ENCODE measurements around the gene C19orf25.

C19orf25 gene

GRCh38 chr19:1457031-1457739 is 21.8 kb downstream of the C19orf25 start:
- no peak overlapping the region for H3K4me3 ChIP-seq (replicated peaks; ENCODE audit: low read depth, low read length)
- DNase-seq (ENCODE audit: low read depth), result no peak
- TF ChIP-seq CTCF (IDR thresholded peaks at IDR 0.05; ENCODE audit: low read length, missing control alignments), result no peak

GRCh38 chr19:1456121-1456900 is 22.7 kb downstream of the C19orf25 start:
- no peak overlapping the region for H3K4me3 ChIP-seq (replicated peaks; ENCODE audit: low read depth, low read length)
- TF ChIP-seq CTCF (IDR thresholded peaks at IDR 0.05; ENCODE audit: low read length, missing control alignments), result no peak
- DNase-seq (ENCODE audit: low read depth), result no peak

DNA sequence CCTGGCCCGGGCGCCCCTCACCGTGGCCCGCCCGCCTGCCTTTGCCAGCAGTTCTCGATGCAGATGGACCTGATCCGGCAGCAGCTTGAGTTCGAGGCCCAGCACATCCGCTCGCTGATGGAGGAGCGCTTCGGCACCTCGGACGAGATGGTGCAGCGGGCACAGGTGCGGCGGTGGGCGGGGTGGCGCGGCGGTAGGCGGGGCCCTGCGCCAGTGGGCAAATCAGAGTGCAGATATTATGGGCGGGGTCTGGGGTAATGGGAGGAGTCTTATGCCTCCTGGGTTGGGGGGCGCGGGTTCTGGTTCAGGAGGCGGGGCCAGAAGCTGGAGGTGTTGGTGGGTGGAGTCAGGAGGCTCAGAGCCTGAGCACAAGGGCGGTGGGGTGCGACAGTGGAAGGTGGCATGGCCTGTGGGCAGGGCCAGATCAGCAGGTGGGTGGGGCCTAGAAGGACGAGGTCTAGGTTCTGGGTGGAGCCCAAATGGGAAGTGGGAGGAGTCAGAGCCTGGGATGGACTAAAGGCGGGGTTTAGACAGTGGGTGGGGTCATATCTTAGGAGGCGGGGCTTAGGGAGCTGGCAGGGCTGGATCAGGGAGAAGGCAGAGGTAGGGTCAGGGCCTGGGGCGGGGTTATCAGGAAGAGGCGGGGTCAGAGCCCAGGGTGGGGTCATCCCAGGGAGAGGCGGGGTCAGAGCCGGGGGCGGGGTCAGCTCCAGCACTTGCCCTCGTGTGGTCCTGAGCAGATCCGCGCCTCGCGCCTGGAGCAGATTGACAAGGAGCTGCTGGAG is 23.5 kb downstream of the C19orf25 start:
- H3K4me3 ChIP-seq (replicated peaks; ENCODE audit: low read depth, low read length), result no peak overlapping the region
- DNase-seq (ENCODE audit: low read depth), result peak; percentile 61
- TF ChIP-seq CTCF (IDR thresholded peaks at IDR 0.05; ENCODE audit: low read length, missing control alignments), result no peak

- no peak for TF ChIP-seq CTCF (IDR thresholded peaks at IDR 0.05; ENCODE audit: low read length, missing control alignments)
- H3K4me3 ChIP-seq (replicated peaks; ENCODE audit: low read depth, low read length), result no peak overlapping the region
- DNase-seq (ENCODE audit: low read depth), result no peak
Measured at GRCh38 chr19:1455002-1455335, 24.0 kb downstream of the C19orf25 start.

- no peak for TF ChIP-seq CTCF (IDR thresholded peaks at IDR 0.05; ENCODE audit: low read length, missing control alignments)
- H3K4me3 ChIP-seq (replicated peaks; ENCODE audit: low read depth, low read length), result no peak overlapping the region
- DNase-seq (ENCODE audit: low read depth), result no peak
Measured at GRCh38 chr19:1453525-1454364, 25.3 kb downstream of the C19orf25 start.

DNA sequence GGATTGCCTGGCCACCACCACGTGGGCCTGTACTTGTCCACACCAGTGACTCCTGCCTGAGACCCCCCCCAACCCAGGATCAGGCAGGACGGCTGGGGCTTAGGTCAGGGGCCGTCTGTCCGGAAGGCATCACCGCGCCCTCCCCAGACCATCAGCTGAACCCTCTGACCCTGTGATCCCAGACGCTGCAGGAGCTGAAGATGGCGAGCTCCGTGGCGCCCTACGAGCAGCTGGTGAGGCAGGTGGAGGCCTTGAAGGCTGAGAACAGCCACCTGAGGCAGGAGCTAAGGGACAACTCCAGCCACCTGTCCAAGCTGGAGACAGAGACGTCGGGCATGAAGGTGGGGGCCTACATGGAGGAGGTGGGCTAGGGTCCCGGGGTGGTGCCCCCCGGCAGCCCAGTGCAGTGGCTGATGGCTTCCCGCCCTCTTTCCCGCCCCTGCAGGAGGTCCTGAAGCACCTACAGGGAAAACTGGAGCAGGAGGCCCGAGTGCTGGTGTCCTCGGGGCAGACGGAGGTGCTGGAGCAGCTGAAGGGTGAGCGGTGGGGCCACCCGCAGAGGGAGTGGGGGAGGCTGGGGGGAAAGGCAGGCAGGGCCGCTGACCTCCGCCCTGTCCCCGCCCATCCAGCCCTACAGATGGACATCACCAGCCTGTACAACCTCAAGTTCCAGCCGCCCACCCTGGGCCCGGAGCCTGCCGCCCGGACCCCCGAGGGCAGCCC is 26.1 kb downstream of the C19orf25 start:
- no peak for DNase-seq (ENCODE audit: low read depth)
- no peak overlapping the region for H3K4me3 ChIP-seq (replicated peaks; ENCODE audit: low read depth, low read length)
- TF ChIP-seq CTCF (IDR thresholded peaks at IDR 0.05; ENCODE audit: low read length, missing control alignments), result no peak
